A673 (cell line): ENCODE results near the gene BLTP1.

Source experiments
- EZH2 ChIP-seq: fragments of 200-600 bp; sonication (generic); IDR thresholded peaks from 2 replicates; pipeline ENCODE4 v1.6.1; 2017; ENCODE audit warnings: borderline replicate concordance, low read depth, mild to moderate bottlenecking, mixed read lengths, antibody characterized with exemption, low read length; ENCODE audit not compliant: poor library complexity, severe bottlenecking
- TF ChIP-seq, protein P1 (sequence below): fragments of 300-800, 200-600 bp; sonication (generic); conservative IDR thresholded peaks from 2 replicates; pipeline ENCODE4 v1.5.1; 2017; ENCODE audit warnings: low read depth, mild to moderate bottlenecking, antibody characterized with exemption, low read length, moderate library complexity, mixed read lengths

DNA sequence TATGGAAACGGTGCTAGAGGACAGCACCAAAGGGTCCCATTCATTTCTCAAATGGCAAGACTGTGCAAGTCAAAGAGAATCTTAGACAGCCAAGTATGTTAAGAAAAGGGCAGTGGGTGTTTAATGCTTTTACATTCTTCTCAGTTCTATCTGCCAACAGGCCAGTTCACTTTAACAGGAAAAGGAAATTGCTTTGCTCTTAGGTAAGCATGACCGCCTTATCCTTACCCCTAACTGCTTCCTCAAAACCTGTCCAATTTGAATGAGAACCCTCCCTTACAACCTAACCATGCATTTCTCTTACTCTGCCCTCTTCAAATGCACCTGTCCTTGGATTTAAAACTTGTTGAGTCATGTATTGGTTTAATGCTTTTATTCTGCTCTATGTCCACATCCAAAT lies 44.5 kb upstream of the BLTP1 start:
- TF ChIP-seq, protein P1, sequence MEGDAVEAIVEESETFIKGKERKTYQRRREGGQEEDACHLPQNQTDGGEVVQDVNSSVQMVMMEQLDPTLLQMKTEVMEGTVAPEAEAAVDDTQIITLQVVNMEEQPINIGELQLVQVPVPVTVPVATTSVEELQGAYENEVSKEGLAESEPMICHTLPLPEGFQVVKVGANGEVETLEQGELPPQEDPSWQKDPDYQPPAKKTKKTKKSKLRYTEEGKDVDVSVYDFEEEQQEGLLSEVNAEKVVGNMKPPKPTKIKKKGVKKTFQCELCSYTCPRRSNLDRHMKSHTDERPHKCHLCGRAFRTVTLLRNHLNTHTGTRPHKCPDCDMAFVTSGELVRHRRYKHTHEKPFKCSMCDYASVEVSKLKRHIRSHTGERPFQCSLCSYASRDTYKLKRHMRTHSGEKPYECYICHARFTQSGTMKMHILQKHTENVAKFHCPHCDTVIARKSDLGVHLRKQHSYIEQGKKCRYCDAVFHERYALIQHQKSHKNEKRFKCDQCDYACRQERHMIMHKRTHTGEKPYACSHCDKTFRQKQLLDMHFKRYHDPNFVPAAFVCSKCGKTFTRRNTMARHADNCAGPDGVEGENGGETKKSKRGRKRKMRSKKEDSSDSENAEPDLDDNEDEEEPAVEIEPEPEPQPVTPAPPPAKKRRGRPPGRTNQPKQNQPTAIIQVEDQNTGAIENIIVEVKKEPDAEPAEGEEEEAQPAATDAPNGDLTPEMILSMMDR = no peak
- TF ChIP-seq EZH2 = no peak
